Cortex of kidney (tissue), 1 donor: ENCODE results near the gene DYNC2H1.
"Not testable (repeated sequence)": the region's sequence is repeated elsewhere in the genome, so short reads cannot be mapped to it uniquely, and the experiment has no call there.

Experiments
- DNase-seq: peaks from one replicate; lab custom pipeline; 2025; lab: John Stamatoyannopoulos, UW

DYNC2H1 gene

DNA sequence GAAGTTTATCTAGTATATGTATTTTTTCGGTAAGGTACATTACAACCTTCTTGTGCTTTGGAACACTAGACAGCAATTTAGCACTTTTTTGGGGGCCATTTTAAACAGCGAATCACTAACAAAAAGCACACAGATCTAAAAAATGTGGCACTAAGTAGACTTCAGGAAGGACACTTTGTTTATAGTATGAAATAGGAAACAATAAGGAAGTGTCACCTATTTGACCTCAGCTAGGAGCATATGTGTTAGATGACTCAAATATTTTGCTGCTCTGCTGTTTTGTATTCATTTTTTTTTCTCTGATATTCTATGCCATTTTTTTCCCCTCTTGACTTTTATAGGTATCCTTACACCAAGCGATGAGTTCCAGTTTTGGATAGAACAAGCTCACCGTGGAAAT is 5.6 kb downstream of the DYNC2H1 start:
- no peak for DNase-seq

- no peak for DNase-seq
Measured at GRCh38 chr11:103125462-103125861, 16.2 kb downstream of the DYNC2H1 start.

- DNase-seq = not testable (repeated sequence)
Measured at GRCh38 chr11:103141986-103142385, 32.8 kb downstream of the DYNC2H1 start.

- DNase-seq = no peak
Measured at GRCh38 chr11:103147627-103148026, 38.4 kb downstream of the DYNC2H1 start.

DNA sequence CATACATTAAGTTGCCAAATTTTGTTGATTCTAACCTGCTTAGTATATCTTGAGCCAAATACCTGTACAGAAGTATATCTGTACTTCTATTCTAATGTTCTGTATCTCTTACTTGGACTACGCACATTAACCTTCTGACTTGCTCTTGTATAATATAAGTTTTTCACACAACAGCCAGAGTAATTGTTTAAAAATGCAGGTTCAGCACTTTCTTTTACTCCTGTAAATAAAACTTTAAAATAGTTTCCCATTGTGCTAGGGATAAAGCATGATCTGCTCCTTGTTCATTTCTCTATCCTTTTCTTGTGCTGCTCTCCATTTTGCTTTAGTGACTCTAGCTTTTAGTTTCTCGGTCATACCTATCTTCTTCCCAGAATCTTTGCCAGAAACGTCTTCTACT is 48.3 kb downstream of the DYNC2H1 start:
- no peak for DNase-seq

- DNase-seq = no peak
Measured at GRCh38 chr11:103164093-103164796, 55.0 kb downstream of the DYNC2H1 start.

GRCh38 chr11:103167166-103167565 is 57.9 kb downstream of the DYNC2H1 start:
- no peak for DNase-seq

- no peak for DNase-seq
Measured at GRCh38 chr11:103170865-103171264, 61.6 kb downstream of the DYNC2H1 start.

- DNase-seq = no peak
Measured at GRCh38 chr11:103175461-103176129, 66.4 kb downstream of the DYNC2H1 start.

GRCh38 chr11:103183981-103184611 is 74.9 kb downstream of the DYNC2H1 start:
- DNase-seq = no peak

- no peak for DNase-seq
Measured at GRCh38 chr11:103202048-103202651, 92.9 kb downstream of the DYNC2H1 start.

GRCh38 chr11:103210543-103210942 is 101.3 kb downstream of the DYNC2H1 start:
- DNase-seq = no peak

GRCh38 chr11:103215812-103216211 is 106.6 kb downstream of the DYNC2H1 start:
- no peak for DNase-seq

GRCh38 chr11:103220133-103220532 is 110.9 kb downstream of the DYNC2H1 start:
- DNase-seq = no peak

GRCh38 chr11:103222806-103223205 is 113.6 kb downstream of the DYNC2H1 start:
- DNase-seq = no peak

GRCh38 chr11:103228807-103229206 is 119.6 kb downstream of the DYNC2H1 start:
- DNase-seq = no peak

DNA sequence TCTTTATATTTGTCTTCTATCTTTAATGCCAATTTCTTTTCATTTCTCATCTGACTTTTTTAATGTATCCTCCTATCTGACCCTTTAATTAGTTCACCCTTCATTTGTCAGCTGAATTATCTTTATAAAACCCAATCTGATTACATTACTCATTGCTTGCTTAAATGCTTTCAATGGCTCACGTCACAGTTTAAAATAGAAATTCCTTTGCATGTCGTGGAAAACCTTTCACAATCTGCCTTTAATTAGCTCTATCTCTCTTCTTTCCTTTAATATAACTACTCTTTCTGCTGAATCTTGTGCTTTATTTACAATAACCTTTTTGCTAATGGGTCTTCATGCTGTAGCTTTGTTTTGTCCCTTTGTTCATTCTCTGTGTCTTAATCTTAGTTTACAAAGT is 125.7 kb downstream of the DYNC2H1 start:
- no peak for DNase-seq

DNA sequence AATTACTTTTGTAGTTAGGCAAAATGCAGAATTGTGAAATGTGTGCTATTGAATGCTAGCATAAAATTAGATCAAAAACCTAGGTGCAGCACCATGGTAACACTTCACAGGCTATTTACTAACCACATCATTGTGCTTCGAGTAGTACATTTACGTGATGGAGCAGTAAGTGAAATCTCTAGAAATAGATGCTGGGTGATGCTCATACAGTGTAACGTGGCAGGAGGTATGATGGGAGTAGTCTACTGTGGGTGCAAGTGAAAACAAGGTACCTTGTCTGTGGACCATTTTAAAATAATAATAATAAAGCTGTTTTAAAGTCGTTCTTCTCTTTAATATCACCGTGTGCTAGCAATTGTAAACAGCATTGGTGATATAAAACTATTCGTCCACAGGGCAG is 132.3 kb downstream of the DYNC2H1 start:
- no peak for DNase-seq

DNA sequence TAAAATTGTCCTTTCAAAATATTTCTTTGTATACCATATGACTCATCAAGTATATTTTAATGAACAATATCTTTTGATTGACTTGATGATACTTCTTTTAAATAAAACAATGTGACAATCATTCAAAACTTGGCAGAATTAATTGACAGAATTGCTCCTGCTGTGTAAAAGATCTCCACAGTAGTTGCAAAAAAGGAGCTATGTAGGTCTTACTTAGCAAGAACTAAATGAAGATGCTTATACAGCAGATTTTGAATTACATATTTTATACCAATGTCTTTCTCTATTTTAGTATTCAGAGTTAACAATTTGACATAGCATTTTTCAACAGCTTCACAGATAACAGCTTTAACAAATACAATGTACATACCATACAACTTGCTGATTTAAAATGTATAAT is 144.9 kb downstream of the DYNC2H1 start:
- DNase-seq = no peak

GRCh38 chr11:103257360-103257759 is 148.1 kb downstream of the DYNC2H1 start:
- no peak for DNase-seq

DNA sequence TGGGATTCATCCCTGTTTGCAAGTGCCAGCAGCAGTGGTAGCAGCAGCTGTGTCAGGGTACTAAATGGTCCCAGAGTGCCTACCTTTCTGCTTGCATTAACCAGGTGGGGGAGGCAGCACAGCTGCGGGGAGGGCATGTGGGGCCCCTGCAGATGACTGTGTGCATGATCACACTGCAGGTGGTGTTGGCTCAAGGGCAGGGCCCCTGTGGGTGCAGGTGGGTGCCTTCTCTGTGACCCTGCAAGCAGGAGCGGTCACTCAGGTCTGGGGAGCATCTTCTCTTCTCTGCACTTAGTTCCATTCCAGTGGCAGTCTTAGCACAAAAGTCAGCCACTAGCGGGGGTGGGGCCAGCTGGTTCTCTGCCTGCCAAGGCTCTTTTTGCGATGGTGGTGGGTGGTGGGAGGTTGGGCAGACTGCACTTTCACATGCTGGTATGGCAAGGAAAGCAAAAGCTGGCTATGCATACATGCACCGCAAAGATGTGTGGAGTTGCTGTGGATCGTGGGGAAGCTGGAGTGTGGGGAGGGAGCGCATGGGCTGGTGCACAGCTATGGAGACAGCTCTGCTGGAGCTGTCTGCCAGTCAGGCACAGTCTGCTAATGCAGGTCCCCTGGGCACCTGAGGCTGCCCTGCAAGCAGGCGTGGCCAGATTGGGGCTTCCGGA is 157.1 kb downstream of the DYNC2H1 start:
- no peak for DNase-seq

GRCh38 chr11:103272876-103273275 is 163.7 kb downstream of the DYNC2H1 start:
- no peak for DNase-seq
